Esophagus squamous epithelium (tissue), 5 donors: Measurements from ENCODE around the gene GABRB1. TPM values are rescaled to one million over a fixed set of nuclear protein-coding genes. Genes with fewer than 3 reads are reported as not detected.

Source experiments
- DNase-seq: peaks from one replicate; lab custom pipeline; 2025; lab: John Stamatoyannopoulos, UW
- H3K27ac ChIP-seq, 4 donors: fragments of 200-600 bp; sonication (generic); one replicate each; pipeline ENCODE4 v1.5.1; 2016 to 2019; ENCODE audit warnings: mild to moderate bottlenecking in 1 of 4
- H3K27me3 ChIP-seq, 4 donors: fragments of 200-600 bp; sonication (generic); 1 replicate in 3 of 4; 2 replicates in 1 of 4; pipeline versions ENCODE4 v1.5.1 to v1.6.0; 2017 to 2021; ENCODE audit warnings: antibody characterized with exemption in 1 of 4
- H3K36me3 ChIP-seq, 3 donors: fragments of 200-600 bp; sonication (generic); one replicate each; pipeline ENCODE4 v1.5.1; 2016 to 2019
- H3K4me1 ChIP-seq, 3 donors: fragments of 200-600 bp; sonication (generic); one replicate each; pipeline ENCODE4 v1.5.1; 2017 to 2019
- H3K4me3 ChIP-seq, 4 donors: fragments of 200-600 bp; sonication (generic); 1 replicate in 3 of 4; 2 replicates in 1 of 4; pipeline ENCODE4 v1.5.1; 2016 to 2019; ENCODE audit warnings: mild to moderate bottlenecking in 2 of 4, moderate library complexity in 1 of 4
- H3K9me3 ChIP-seq, 3 donors: fragments of 200-600 bp; sonication (generic); one replicate each; pipeline ENCODE4 v1.5.1; 2016 to 2019
- POLR2A ChIP-seq, 4 donors: fragments of 450-650 bp; IDR thresholded peaks; one replicate each; pipeline ENCODE4 v1.6.1; 2017; ENCODE audit warnings: antibody characterized with exemption in 4 of 4, mild to moderate bottlenecking in 4 of 4, moderate library complexity in 3 of 4
- WGBS, 2 donors: methylation state at CpG; one replicate each; pipeline ENCODE4 v1.1.5; 2018; 5-methylcytosine and 5-hydroxymethylcytosine counted together
- intact Hi-C: fragments of 100-400 bp; cut with DNase I; formaldehyde crosslinking; loops from one replicate; pipeline ENCODE4 v1.15.0; 2022
- total RNA-seq, 4 donors: library from RNA; depleted of rRNA; stranded (reverse); fragments of >200 nt; gene quantifications; one replicate each; pipeline ENCODE4 v1.1.0, GENCODE V29; 2016
- TF ChIP-seq, protein P1 (sequence below), 6 experiments: fragments of 450-650 bp in 4 of 6; fragments of 200-600 bp in 2 of 6; sonication (generic) in 2 of 6; IDR thresholded peaks; one replicate each; pipeline ENCODE4 v1.5.1; 2016 to 2019; ENCODE audit warnings: antibody characterized with exemption in 6 of 6, mild to moderate bottlenecking in 4 of 6, moderate library complexity in 4 of 6
- donor health status: DM: yes; HTN: yes; CAD: no.

Gene GABRB1
- total RNA-seq, 4 donors from 2014 or later: not detected

- 38 to 40% methylated on average over 1 of the region's 1 CpG for WGBS, 2 donors
- no peak overlapping the region for H3K4me3 ChIP-seq
- no peaks in the 10 kb centered on the region for H3K9me3 ChIP-seq
- TF ChIP-seq POLR2A (IDR thresholded peaks at IDR 0.05): no peak
- TF ChIP-seq, protein P1, sequence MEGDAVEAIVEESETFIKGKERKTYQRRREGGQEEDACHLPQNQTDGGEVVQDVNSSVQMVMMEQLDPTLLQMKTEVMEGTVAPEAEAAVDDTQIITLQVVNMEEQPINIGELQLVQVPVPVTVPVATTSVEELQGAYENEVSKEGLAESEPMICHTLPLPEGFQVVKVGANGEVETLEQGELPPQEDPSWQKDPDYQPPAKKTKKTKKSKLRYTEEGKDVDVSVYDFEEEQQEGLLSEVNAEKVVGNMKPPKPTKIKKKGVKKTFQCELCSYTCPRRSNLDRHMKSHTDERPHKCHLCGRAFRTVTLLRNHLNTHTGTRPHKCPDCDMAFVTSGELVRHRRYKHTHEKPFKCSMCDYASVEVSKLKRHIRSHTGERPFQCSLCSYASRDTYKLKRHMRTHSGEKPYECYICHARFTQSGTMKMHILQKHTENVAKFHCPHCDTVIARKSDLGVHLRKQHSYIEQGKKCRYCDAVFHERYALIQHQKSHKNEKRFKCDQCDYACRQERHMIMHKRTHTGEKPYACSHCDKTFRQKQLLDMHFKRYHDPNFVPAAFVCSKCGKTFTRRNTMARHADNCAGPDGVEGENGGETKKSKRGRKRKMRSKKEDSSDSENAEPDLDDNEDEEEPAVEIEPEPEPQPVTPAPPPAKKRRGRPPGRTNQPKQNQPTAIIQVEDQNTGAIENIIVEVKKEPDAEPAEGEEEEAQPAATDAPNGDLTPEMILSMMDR (IDR thresholded peaks at IDR 0.05): no peak
- H3K4me1 ChIP-seq: no peaks in the 10 kb centered on the region
- H3K27me3 ChIP-seq: no peaks in the 10 kb centered on the region
- intact Hi-C loops: no loop called here
- H3K36me3 ChIP-seq: no peaks in the 10 kb centered on the region
- H3K27ac ChIP-seq: no peak overlapping the region
- DNase-seq: no peak
These were observed 401.4 kb downstream of the GABRB1 start for GRCh38 chr4:47432749-47433148.

DNA sequence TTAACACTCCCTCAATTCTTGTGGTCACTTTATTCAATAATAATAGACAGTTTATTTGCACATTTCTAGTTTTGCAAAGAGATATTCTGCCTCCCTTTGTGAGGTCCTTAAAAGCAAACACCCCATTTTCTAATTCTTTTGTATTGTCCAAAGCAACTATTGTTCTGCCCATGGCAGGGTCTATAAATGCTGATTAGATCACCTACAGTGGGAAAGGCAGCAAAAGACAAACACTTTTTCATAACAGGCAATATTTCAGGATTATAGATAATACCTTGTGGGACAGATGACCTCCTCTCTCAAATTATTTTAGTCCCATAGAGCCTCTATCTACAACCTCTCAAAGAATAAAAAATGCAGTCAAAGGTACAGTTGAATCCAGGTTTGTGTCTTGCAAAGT lies 403.6 kb downstream of the GABRB1 start:
- H3K9me3 ChIP-seq: no peaks in the 10 kb centered on the region
- no peaks in the 10 kb centered on the region for H3K4me1 ChIP-seq
- DNase-seq: no peak
- H3K4me3 ChIP-seq: no peak overlapping the region
- no peak overlapping the region for H3K27ac ChIP-seq
- intact Hi-C loops: no loop called here
- no peaks in the 10 kb centered on the region for H3K36me3 ChIP-seq
- no peaks in the 10 kb centered on the region for H3K27me3 ChIP-seq
- TF ChIP-seq, protein P1 (IDR thresholded peaks at IDR 0.05): no peak
- TF ChIP-seq POLR2A (IDR thresholded peaks at IDR 0.05): no peak

GRCh38 chr4:47442980-47443379 lies 411.6 kb downstream of the GABRB1 start:
- Histone ChIP-seq H3K27ac (no peak overlapping the region), H3K4me3 (no peak overlapping the region), H3K4me1 (no peaks in the 10 kb centered on the region), H3K36me3 (no peaks in the 10 kb centered on the region), H3K27me3 (no peaks in the 10 kb centered on the region), H3K9me3 (no peaks in the 10 kb centered on the region)
- DNase-seq: no peak
- WGBS, 2 donors: 74 to 77% methylated on average over 5 of the region's 5 CpGs
- TF ChIP-seq, protein P1 (IDR thresholded peaks at IDR 0.05): no peak
- no peak for TF ChIP-seq POLR2A (IDR thresholded peaks at IDR 0.05)
- intact Hi-C loops: no loop called here

- Histone ChIP-seq H3K27me3 (no peaks in the 10 kb centered on the region), H3K4me1 (no peaks in the 10 kb centered on the region), H3K4me3 (no peak overlapping the region), H3K9me3 (no peaks in the 10 kb centered on the region), H3K27ac (no peak overlapping the region), H3K36me3 (no peaks in the 10 kb centered on the region)
- 94 to 97% methylated on average over 2 of the region's 2 CpGs for WGBS, 2 donors
- no peak for DNase-seq
- TF ChIP-seq, protein P1 (IDR thresholded peaks at IDR 0.05): no peak
- no peak for TF ChIP-seq POLR2A (IDR thresholded peaks at IDR 0.05)
- intact Hi-C loops: no loop called here
These were observed 412.7 kb downstream of the GABRB1 start for GRCh38 chr4:47444031-47444430.

- H3K27ac ChIP-seq: no peak overlapping the region
- 56 to 74% methylated on average over 4 of the region's 4 CpGs for WGBS, 2 donors
- TF ChIP-seq, protein P1 (IDR thresholded peaks at IDR 0.05): no peak
- no peak for TF ChIP-seq POLR2A (IDR thresholded peaks at IDR 0.05)
- H3K27me3 ChIP-seq: no peaks in the 10 kb centered on the region
- H3K9me3 ChIP-seq: no peaks in the 10 kb centered on the region
- no peak overlapping the region for H3K4me3 ChIP-seq
- intact Hi-C loops: no loop called here
- no peaks in the 10 kb centered on the region for H3K4me1 ChIP-seq
- peaks cover 0 to 61% (median 0%) of the 10 kb centered on the region in 3 donors for H3K36me3 ChIP-seq
- DNase-seq: no peak
These were observed 420.3 kb downstream of the GABRB1 start for GRCh38 chr4:47451657-47452056.
